ENCODE data around the gene SLC19A1. TPM values are rescaled to one million over a fixed set of nuclear protein-coding genes. Genes with fewer than 3 reads are reported as not detected.

Gene SLC19A1
- total RNA-seq, 1 experiment from 2014 or later, result 4.3 TPM

- no peak overlapping the region for H2AFZ ChIP-seq (ENCODE audit: low read length)
- H3K9ac ChIP-seq (ENCODE audit: low read length), result no peak overlapping the region
- H3K36me3 ChIP-seq (ENCODE audit: insufficient read depth, low read length), result no peaks in the 10 kb centered on the region
- no peak overlapping the region for H3K27ac ChIP-seq (ENCODE audit: low read length)
- H3K9me2 ChIP-seq (replicated peaks; ENCODE audit: insufficient read depth, low read length), result no peaks in the 10 kb centered on the region
- no peak overlapping the region for H3K4me2 ChIP-seq (ENCODE audit: low read depth, low read length, poor library complexity, severe bottlenecking)
- H3K9me3 ChIP-seq (ENCODE audit: low read length), result no peaks in the 10 kb centered on the region
- H3K27me3 ChIP-seq (ENCODE audit: low read length), result no peaks in the 10 kb centered on the region
- no peak for DNase-seq
- no peak overlapping the region for H3K4me3 ChIP-seq (ENCODE audit: low read length)
- H4K20me1 ChIP-seq (ENCODE audit: insufficient read depth, low read depth, low read length), result no peaks in the 10 kb centered on the region
- H3K4me1 ChIP-seq (ENCODE audit: low read length), result no peaks in the 10 kb centered on the region
- no peaks in the 10 kb centered on the region for H3K79me2 ChIP-seq (ENCODE audit: low read length)
Observed at GRCh38 chr21:45477176-45478114, 64.8 kb downstream of the SLC19A1 start.

GRCh38 chr21:45476582-45476981, 65.7 kb downstream of the SLC19A1 start:
- no peaks in the 10 kb centered on the region for H3K4me1 ChIP-seq (ENCODE audit: low read length)

DNA sequence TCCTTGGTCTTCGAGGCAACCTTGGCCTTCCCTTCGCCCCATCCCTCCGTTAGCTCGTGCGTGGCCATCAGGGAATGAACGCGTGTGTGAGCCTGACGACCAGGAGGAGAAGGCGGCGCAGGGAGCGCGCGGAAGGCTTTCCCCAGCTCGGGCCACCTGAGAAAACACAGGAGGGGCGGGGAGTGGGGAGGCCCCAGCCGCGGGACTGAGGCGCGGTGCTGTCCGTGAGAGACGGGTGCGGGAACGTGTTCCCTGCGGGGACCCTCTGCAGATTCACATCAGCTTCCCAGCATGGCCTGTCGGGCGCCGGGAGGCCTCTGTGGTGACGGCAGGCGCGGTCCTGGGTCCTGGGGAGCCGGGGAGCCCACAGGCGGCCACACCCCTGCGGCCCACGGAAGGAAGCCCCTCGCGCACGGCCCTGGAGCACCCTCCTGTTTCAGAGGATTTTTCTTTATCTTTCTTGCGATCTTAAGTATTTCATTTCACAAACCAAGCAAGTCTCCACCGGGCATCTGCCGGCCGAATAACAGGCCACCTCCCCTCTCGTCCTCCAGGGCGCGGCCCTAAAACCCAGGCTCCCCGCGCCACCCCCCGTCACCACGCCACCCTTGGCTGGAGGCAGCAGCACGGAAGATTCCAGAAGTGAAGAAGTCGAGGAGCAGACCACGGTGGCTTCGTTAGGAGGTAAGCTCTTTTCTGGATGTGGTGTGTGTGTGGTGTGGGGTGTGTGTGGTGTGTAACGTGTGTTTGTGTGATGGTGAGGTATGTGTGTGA, 66.3 kb downstream of the SLC19A1 start:
- Histone ChIP-seq H3K4me3 (ENCODE audit: low read length) (no peak overlapping the region), H3K9me2 (replicated peaks; ENCODE audit: insufficient read depth, low read length) (no peaks in the 10 kb centered on the region), H3K79me2 (ENCODE audit: low read length) (no peaks in the 10 kb centered on the region), H3K36me3 (ENCODE audit: insufficient read depth, low read length) (no peaks in the 10 kb centered on the region), H3K4me2 (ENCODE audit: low read depth, low read length, poor library complexity, severe bottlenecking) (no peak overlapping the region), H4K20me1 (ENCODE audit: insufficient read depth, low read depth, low read length) (no peaks in the 10 kb centered on the region), H3K4me1 (ENCODE audit: low read length) (no peaks in the 10 kb centered on the region), H3K27ac (ENCODE audit: low read length) (no peak overlapping the region), H3K9ac (ENCODE audit: low read length) (no peak overlapping the region), H2AFZ (ENCODE audit: low read length) (no peak overlapping the region), H3K9me3 (ENCODE audit: low read length) (no peaks in the 10 kb centered on the region), H3K27me3 (ENCODE audit: low read length) (no peaks in the 10 kb centered on the region)
- no peak for DNase-seq

More at GRCh38 chr21:45476582-45476981, 65.7 kb downstream of the SLC19A1 start:
- no peak overlapping the region for H3K4me2 ChIP-seq (ENCODE audit: low read depth, low read length, poor library complexity, severe bottlenecking)
- H3K9ac ChIP-seq (ENCODE audit: low read length), result no peak overlapping the region
- DNase-seq, result no peak
- no peak overlapping the region for H3K4me3 ChIP-seq (ENCODE audit: low read length)
- no peaks in the 10 kb centered on the region for H3K79me2 ChIP-seq (ENCODE audit: low read length)
- H3K9me2 ChIP-seq (replicated peaks; ENCODE audit: insufficient read depth, low read length), result no peaks in the 10 kb centered on the region
- no peak overlapping the region for H3K27ac ChIP-seq (ENCODE audit: low read length)
- no peaks in the 10 kb centered on the region for H3K27me3 ChIP-seq (ENCODE audit: low read length)
- no peaks in the 10 kb centered on the region for H4K20me1 ChIP-seq (ENCODE audit: insufficient read depth, low read depth, low read length)
- H3K36me3 ChIP-seq (ENCODE audit: insufficient read depth, low read length), result no peaks in the 10 kb centered on the region
- H2AFZ ChIP-seq (ENCODE audit: low read length), result no peak overlapping the region
- H3K9me3 ChIP-seq (ENCODE audit: low read length), result no peaks in the 10 kb centered on the region

DNA sequence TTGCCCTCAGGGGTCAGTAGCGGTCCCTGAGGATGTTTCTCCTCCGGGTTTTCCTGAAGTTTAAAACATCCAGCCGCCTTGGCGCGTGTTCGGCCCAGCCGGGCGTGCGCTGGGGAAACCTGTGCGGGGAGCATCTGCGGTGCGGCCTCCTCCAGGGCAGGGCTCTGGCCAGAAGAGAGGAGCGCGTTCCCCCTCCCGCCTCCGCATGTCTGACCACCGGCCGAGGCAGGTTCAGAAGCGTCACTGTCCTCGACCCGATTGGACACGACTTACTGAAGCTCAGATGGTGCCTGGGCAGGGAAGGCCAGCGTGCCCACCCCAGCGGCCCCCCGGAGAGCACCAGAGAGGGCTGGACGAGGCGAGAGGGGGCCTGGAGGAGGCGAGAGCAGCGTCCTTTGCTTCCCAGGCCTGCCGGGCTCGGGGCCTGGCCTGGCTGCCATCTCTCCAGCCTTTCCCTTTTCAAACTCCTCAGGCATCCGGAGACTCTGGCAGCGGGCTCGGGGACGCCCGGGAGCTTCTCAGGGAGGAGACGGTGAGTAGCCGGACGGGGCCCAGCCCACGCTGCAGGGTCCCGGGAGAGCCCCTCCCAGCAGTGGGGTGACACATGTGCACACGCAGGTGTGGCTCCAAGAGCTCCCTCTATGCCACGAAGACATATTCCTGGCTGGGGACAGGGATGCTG, 67.1 kb downstream of the SLC19A1 start:
- H3K9ac ChIP-seq (ENCODE audit: low read length), result no peak overlapping the region
- H2AFZ ChIP-seq (ENCODE audit: low read length), result no peak overlapping the region
- H3K4me1 ChIP-seq (ENCODE audit: low read length), result no peaks in the 10 kb centered on the region
- H3K27ac ChIP-seq (ENCODE audit: low read length), result no peak overlapping the region
- no peaks in the 10 kb centered on the region for H3K79me2 ChIP-seq (ENCODE audit: low read length)
- no peak overlapping the region for H3K4me2 ChIP-seq (ENCODE audit: low read depth, low read length, poor library complexity, severe bottlenecking)
- no peaks in the 10 kb centered on the region for H3K36me3 ChIP-seq (ENCODE audit: insufficient read depth, low read length)
- H3K27me3 ChIP-seq (ENCODE audit: low read length), result no peaks in the 10 kb centered on the region
- H3K4me3 ChIP-seq (ENCODE audit: low read length), result no peak overlapping the region
- DNase-seq, result no peak
- H3K9me2 ChIP-seq (replicated peaks; ENCODE audit: insufficient read depth, low read length), result no peaks in the 10 kb centered on the region
- no peaks in the 10 kb centered on the region for H3K9me3 ChIP-seq (ENCODE audit: low read length)
- no peaks in the 10 kb centered on the region for H4K20me1 ChIP-seq (ENCODE audit: insufficient read depth, low read depth, low read length)

DNA sequence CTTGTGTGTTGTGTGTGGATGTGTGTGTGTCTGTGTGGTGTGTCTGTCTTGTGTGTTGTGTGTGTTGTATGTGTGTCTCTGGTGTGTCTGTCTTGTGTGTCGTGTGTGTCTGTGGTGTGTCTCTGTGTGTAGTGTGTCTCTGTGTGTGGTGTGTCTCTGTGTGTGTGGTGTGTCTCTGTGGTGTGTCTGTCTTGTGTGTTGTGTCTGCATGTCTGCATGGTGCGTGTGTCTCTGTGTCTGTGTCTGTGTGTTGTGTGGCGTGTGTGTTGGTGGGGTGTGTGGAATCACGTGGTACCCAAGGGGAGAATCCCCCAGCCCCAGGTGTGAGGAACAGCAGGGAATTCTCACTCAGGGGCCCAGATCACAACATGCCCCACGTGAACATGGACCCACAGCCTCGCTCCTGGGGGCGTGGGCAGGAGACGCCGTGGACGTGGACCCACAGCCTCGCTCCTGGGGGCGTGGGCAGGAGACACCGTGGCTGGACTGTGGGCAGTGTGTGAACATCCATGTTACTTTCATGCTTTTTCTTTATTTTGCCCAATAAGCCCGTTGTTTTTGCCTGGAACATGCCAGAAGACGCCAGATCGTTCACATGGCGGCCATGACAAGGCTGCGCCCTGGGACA, 67.8 kb downstream of the SLC19A1 start:
- H3K4me2 ChIP-seq (ENCODE audit: low read depth, low read length, poor library complexity, severe bottlenecking), result no peak overlapping the region
- no peaks in the 10 kb centered on the region for H3K79me2 ChIP-seq (ENCODE audit: low read length)
- no peaks in the 10 kb centered on the region for H3K36me3 ChIP-seq (ENCODE audit: insufficient read depth, low read length)
- no peaks in the 10 kb centered on the region for H4K20me1 ChIP-seq (ENCODE audit: insufficient read depth, low read depth, low read length)
- no peak overlapping the region for H2AFZ ChIP-seq (ENCODE audit: low read length)
- DNase-seq, result no peak
- H3K9ac ChIP-seq (ENCODE audit: low read length), result no peak overlapping the region
- H3K27ac ChIP-seq (ENCODE audit: low read length), result no peak overlapping the region
- H3K4me3 ChIP-seq (ENCODE audit: low read length), result no peak overlapping the region
- no peaks in the 10 kb centered on the region for H3K4me1 ChIP-seq (ENCODE audit: low read length)
- H3K9me3 ChIP-seq (ENCODE audit: low read length), result no peaks in the 10 kb centered on the region
- no peaks in the 10 kb centered on the region for H3K9me2 ChIP-seq (replicated peaks; ENCODE audit: insufficient read depth, low read length)
- H3K27me3 ChIP-seq (ENCODE audit: low read length), result no peaks in the 10 kb centered on the region

DNA sequence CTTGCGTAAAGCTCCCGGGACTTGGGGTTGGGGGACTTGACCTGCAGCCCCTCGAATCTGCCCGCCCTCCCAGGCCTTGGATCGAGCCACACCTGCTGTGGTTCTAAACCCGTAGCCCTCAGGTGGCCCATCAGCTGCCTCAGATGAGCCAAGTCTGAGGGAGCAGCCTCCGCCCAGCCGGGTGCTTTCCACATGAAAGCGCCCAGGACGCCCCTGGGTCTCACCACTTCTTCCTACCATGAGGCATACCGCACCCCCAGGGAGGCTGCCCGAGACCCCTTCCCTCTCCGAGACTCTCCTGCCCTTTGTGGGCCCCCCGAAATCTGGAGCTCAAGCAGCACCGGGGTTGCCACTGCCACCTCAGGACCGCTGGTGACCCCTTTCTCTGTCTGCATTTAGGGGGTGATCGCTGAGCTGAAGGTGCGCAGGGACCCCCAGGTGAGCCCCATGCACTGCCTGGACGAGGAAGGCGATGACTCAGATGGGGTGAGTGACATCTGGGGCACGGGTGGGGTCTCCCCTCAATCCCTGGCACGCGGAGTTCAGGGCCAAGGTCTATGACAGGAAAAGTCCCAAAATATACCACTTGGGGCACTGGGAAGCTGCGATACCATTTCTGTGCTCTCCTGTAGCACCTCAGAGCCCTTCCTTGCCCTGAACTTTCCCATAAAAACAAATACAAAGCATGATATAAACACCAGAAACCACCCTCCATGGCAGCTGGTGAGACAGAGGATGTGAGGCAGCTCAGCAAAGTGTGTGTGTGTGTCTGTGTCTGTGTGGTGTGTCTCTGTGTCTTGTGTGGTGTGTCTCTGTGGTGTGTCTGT, 68.5 kb downstream of the SLC19A1 start:
- Histone ChIP-seq H3K9ac (ENCODE audit: low read length) (no peak overlapping the region), H3K36me3 (ENCODE audit: insufficient read depth, low read length) (no peaks in the 10 kb centered on the region), H4K20me1 (ENCODE audit: insufficient read depth, low read depth, low read length) (no peaks in the 10 kb centered on the region), H2AFZ (ENCODE audit: low read length) (no peak overlapping the region), H3K4me2 (ENCODE audit: low read depth, low read length, poor library complexity, severe bottlenecking) (no peak overlapping the region), H3K79me2 (ENCODE audit: low read length) (no peaks in the 10 kb centered on the region), H3K27ac (ENCODE audit: low read length) (no peak overlapping the region), H3K4me3 (ENCODE audit: low read length) (no peak overlapping the region), H3K4me1 (ENCODE audit: low read length) (no peaks in the 10 kb centered on the region), H3K9me2 (replicated peaks; ENCODE audit: insufficient read depth, low read length) (no peaks in the 10 kb centered on the region), H3K9me3 (ENCODE audit: low read length) (no peaks in the 10 kb centered on the region), H3K27me3 (ENCODE audit: low read length) (no peaks in the 10 kb centered on the region)
- no peak for DNase-seq

- Histone ChIP-seq H4K20me1 (ENCODE audit: insufficient read depth, low read depth, low read length) (no peaks in the 10 kb centered on the region), H3K9ac (ENCODE audit: low read length) (no peak overlapping the region), H3K4me2 (ENCODE audit: low read depth, low read length, poor library complexity, severe bottlenecking) (no peak overlapping the region), H3K4me3 (ENCODE audit: low read length) (no peak overlapping the region), H3K9me2 (replicated peaks; ENCODE audit: insufficient read depth, low read length) (no peaks in the 10 kb centered on the region), H3K4me1 (ENCODE audit: low read length) (no peaks in the 10 kb centered on the region), H3K36me3 (ENCODE audit: insufficient read depth, low read length) (no peaks in the 10 kb centered on the region), H3K27me3 (ENCODE audit: low read length) (no peaks in the 10 kb centered on the region), H3K27ac (ENCODE audit: low read length) (no peak overlapping the region), H3K9me3 (ENCODE audit: low read length) (no peaks in the 10 kb centered on the region), H3K79me2 (ENCODE audit: low read length) (no peaks in the 10 kb centered on the region), H2AFZ (ENCODE audit: low read length) (no peak overlapping the region)
- DNase-seq, result no peak
Observed at GRCh38 chr21:45472445-45473365, 69.5 kb downstream of the SLC19A1 start.

All from Karpas-422 (cell line).